ENCODE measurements around the gene IDUA. TPM values are rescaled to one million over a fixed set of nuclear protein-coding genes. Genes with fewer than 3 reads are reported as not detected.

IDUA gene
- total RNA-seq, 1 donor = 21.7 TPM

- no peak overlapping the region for H3K4me3 ChIP-seq (ENCODE audit: low read depth, low read length)
- no peak for TF ChIP-seq CTCF (IDR thresholded peaks at IDR 0.05; ENCODE audit: insufficient read depth, low read length)
- DNase-seq (ENCODE audit: low read depth) = no peak
These were observed 38.5 kb upstream of the IDUA start for GRCh38 chr4:948101-948935.

GRCh38 chr4:948936-949300, 37.9 kb upstream of the IDUA start:
- DNase-seq (ENCODE audit: low read depth) = no peak
- no peak for TF ChIP-seq CTCF (IDR thresholded peaks at IDR 0.05; ENCODE audit: insufficient read depth, low read length)
- H3K4me3 ChIP-seq (ENCODE audit: low read depth, low read length) = no peak overlapping the region

DNA sequence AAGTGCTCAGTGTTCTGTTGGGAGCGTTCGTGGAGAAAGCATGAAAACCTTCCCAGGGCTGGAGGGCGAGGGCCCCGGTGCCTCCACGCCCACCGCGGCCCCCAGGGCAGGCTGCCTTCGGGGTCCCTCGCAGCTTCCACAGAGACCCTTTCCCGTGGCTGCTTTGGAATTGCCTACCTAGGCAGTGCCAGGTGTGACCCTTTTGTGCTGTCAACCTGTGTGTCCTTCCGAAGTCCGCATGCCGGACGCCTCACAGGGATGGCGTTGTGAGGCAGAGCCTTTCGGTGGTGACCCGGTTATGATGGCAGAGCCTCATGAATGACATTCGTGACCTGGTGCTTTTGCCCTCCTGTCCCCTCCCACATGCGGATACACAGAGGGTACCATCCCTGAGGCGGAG, 37.2 kb upstream of the IDUA start:
- H3K4me3 ChIP-seq (ENCODE audit: low read depth, low read length) = no peak overlapping the region
- no peak for TF ChIP-seq CTCF (IDR thresholded peaks at IDR 0.05; ENCODE audit: insufficient read depth, low read length)
- no peak for DNase-seq (ENCODE audit: low read depth)

DNA sequence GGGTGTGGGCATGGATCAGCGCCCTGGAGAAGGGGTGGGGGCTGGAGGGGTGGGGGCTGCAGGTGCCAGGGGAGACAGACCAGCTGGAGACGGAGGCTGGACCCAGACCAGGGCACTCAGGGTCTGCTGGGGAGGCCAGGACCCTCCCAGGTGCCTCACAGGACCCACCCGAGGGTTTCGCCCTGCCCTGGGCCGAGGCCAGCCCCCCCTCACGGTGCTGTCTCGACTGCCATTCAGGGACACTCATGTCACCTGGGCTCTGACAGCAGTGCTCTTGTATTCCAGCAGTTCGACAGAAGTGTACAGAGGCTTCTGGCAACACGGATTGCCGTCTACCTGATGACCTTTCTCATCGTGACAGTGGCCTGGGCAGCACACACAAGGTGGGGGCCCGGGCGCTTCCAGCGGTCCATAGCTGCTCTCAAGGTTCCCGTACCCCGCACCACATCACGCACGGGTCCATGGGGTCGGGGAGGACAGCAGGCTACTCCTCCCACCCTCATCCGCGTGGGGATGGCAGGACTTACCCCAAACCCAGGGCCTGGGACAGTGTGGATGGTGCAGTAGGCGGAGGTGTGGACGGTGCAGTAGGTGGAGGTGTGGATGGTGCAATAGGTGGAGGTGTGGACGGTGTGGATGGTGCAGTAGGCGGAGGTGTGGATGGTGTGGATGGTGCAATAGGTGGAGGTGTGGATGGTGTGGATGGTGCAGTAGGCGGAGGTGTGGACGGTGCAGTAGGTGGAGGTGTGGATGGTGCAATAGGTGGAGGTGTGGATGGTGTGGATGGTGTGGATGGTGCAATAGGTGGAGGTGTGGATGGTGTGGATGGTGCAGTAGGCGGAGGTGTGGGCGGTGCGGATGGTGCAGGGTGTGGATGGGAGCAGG, 36.5 kb upstream of the IDUA start:
- no peak overlapping the region for H3K4me3 ChIP-seq (ENCODE audit: low read depth, low read length)
- no peak for TF ChIP-seq CTCF (IDR thresholded peaks at IDR 0.05; ENCODE audit: insufficient read depth, low read length)
- no peak for DNase-seq (ENCODE audit: low read depth)

- no peak for DNase-seq (ENCODE audit: low read depth)
- no peak overlapping the region for H3K4me3 ChIP-seq (ENCODE audit: low read depth, low read length)
- no peak for TF ChIP-seq CTCF (IDR thresholded peaks at IDR 0.05; ENCODE audit: insufficient read depth, low read length)
These were observed 35.7 kb upstream of the IDUA start for GRCh38 chr4:951186-951585.

DNA sequence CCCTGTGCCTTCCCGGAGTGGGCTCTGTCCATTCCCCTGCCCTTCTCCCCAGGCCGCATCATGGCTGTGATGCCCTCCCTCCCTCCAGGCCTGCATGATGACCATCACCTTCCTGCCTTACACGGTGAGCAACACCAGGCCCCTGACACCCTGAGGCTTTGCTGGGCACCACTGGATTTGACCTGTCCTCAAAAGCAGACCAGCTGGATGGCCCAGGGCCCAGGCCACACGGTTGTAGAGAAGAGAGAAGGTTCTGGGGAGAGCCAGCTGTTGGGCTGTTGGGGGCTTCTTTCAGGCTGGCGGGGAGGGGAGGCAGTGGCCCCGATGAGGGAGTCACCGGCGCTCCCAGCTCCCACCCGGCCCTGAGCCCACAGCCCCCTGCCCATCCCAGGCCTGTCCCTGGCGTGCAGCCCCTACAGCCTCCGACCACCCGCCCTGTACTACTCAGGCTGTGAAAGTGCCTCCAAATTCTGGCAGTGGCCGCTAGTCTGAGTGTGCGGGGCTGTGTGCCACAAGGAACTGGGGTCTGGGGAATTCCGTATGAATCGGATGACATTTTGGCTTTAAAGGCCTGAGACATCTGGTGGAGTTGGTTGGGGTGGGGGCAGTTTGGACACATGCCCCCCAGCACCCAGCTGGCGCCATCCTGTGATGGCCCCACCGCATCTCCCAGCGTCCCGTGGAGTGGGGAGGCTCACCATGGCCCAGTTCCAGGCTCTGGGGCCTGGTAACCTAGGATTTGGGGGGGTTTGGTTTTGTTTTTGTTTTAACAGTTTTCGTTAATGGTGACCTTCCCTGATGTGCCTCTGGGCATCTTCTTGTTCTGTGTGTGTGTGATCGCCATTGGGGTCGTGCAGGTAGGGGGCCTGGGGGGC, 35.0 kb upstream of the IDUA start:
- DNase-seq (ENCODE audit: low read depth) = no peak
- no peak for TF ChIP-seq CTCF (IDR thresholded peaks at IDR 0.05; ENCODE audit: insufficient read depth, low read length)
- no peak overlapping the region for H3K4me3 ChIP-seq (ENCODE audit: low read depth, low read length)

Data from fibroblast of the aortic adventitia (primary cell).